ENCODE data around the gene ANAPC16.

- no peak for TF ChIP-seq EP300 (IDR thresholded peaks at IDR 0.05)
- TF ChIP-seq, protein P1, sequence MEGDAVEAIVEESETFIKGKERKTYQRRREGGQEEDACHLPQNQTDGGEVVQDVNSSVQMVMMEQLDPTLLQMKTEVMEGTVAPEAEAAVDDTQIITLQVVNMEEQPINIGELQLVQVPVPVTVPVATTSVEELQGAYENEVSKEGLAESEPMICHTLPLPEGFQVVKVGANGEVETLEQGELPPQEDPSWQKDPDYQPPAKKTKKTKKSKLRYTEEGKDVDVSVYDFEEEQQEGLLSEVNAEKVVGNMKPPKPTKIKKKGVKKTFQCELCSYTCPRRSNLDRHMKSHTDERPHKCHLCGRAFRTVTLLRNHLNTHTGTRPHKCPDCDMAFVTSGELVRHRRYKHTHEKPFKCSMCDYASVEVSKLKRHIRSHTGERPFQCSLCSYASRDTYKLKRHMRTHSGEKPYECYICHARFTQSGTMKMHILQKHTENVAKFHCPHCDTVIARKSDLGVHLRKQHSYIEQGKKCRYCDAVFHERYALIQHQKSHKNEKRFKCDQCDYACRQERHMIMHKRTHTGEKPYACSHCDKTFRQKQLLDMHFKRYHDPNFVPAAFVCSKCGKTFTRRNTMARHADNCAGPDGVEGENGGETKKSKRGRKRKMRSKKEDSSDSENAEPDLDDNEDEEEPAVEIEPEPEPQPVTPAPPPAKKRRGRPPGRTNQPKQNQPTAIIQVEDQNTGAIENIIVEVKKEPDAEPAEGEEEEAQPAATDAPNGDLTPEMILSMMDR (IDR thresholded peaks at IDR 0.05) = no peak
Observed at GRCh38 chr10:72200883-72201282, 14.9 kb upstream of the ANAPC16 start.
